ENCODE results near the gene RECK. TPM values are rescaled to one million over a fixed set of nuclear protein-coding genes. Genes with fewer than 3 reads are reported as not detected.

Gene RECK
- total RNA-seq, 4 donors from 2014 or later = 2.9 to 4.1 (median 3.5) TPM

DNA sequence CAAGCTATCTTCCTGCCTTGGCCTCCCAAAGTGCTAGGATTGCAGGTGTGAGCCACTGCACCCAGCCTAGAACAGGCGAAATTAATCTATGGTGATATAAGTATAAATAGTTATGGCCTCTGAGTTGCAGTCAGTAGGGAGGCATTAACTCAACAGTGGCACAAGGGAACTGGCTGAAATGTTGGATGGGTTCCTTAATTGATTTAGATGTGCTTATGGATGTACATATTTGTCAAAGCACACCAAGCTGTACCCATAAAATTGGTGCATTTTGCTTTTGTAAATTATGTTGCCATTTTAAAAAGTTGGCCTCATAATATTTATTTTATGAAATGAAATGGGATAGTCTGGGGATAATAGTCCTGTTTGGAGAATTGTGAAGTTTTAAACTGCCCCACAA lies 63.0 kb downstream of the RECK start:
- intact Hi-C loops (cut with DNase I; ENCODE audit: low total_unique reads) = loop anchor here (5.0 to 10.0 kb wide), 2 partner anchors 65 to 228 kb away; partner anchors contain the start of gene RECK
- in situ Hi-C loops (cut with MboI; ENCODE audit: low sequenced_read_pairs in 4 of 4) = loop anchor here in 3 of 4 donors (5.0 to 10.0 kb wide), 2 partner anchors 68 to 225 kb away; partner anchors contain the start of gene CCIN (in 2 of the 3)
- ATAC-seq = no peak

DNA sequence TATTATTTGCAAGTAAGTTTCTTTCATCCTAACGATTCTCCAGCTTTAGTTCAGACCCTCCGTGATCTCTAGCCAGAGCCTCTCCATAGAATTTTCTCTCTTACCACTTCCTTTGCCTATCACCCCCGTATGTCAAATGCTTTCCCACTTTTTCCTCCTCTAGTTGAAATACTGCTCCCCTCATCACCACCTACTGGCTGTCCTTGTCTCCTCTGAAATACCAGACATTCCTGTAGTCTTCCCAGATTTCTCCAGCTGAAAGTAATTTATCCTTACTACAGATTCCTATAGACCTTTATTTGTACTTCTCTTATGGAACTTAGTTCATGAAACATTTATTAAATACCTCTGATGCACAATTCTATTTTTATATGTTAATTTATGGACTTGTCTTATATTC lies 63.8 kb downstream of the RECK start:
- intact Hi-C loops (cut with DNase I; ENCODE audit: low total_unique reads) = loop anchor here (5.0 kb wide), 1 partner anchor 227 kb away; no protein-coding TSS in a partner anchor
- ATAC-seq (no peak), DNase-seq (no peak)
- TF ChIP-seq, protein P1, sequence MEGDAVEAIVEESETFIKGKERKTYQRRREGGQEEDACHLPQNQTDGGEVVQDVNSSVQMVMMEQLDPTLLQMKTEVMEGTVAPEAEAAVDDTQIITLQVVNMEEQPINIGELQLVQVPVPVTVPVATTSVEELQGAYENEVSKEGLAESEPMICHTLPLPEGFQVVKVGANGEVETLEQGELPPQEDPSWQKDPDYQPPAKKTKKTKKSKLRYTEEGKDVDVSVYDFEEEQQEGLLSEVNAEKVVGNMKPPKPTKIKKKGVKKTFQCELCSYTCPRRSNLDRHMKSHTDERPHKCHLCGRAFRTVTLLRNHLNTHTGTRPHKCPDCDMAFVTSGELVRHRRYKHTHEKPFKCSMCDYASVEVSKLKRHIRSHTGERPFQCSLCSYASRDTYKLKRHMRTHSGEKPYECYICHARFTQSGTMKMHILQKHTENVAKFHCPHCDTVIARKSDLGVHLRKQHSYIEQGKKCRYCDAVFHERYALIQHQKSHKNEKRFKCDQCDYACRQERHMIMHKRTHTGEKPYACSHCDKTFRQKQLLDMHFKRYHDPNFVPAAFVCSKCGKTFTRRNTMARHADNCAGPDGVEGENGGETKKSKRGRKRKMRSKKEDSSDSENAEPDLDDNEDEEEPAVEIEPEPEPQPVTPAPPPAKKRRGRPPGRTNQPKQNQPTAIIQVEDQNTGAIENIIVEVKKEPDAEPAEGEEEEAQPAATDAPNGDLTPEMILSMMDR (IDR thresholded peaks at IDR 0.05 in 4 of 5, conservative IDR thresholded peaks at IDR 0.05 in 1 of 5) = no peak
- TF ChIP-seq POLR2A (IDR thresholded peaks at IDR 0.05) = no peak
- Histone ChIP-seq H3K27me3 (no peaks in the 10 kb centered on the region), H3K27ac (no peak overlapping the region), H3K9me3 (no peaks in the 10 kb centered on the region), H3K36me3 (no peaks in the 10 kb centered on the region), H3K4me3 (no peak overlapping the region), H3K4me1 (no peaks in the 10 kb centered on the region)
- in situ Hi-C loops (cut with MboI; ENCODE audit: low sequenced_read_pairs in 4 of 4) = loop anchor here in 3 of 4 donors (5.0 to 10.0 kb wide), 2 partner anchors 67 to 224 kb away; partner anchors contain the start of gene CCIN (in 2 of the 3)

More for the DNA sequence above, 63.0 kb downstream of the RECK start:
- no peak overlapping the region for H3K27ac ChIP-seq
- no peaks in the 10 kb centered on the region for H3K36me3 ChIP-seq
- H3K9me3 ChIP-seq = no peaks in the 10 kb centered on the region
- TF ChIP-seq, protein P1 (IDR thresholded peaks at IDR 0.05 in 4 of 5, conservative IDR thresholded peaks at IDR 0.05 in 1 of 5) = no peak
- no peak for TF ChIP-seq POLR2A (IDR thresholded peaks at IDR 0.05)
- H3K4me3 ChIP-seq = no peak overlapping the region
- no peak for DNase-seq
- no peaks in the 10 kb centered on the region for H3K27me3 ChIP-seq
- H3K4me1 ChIP-seq = no peaks in the 10 kb centered on the region

DNA sequence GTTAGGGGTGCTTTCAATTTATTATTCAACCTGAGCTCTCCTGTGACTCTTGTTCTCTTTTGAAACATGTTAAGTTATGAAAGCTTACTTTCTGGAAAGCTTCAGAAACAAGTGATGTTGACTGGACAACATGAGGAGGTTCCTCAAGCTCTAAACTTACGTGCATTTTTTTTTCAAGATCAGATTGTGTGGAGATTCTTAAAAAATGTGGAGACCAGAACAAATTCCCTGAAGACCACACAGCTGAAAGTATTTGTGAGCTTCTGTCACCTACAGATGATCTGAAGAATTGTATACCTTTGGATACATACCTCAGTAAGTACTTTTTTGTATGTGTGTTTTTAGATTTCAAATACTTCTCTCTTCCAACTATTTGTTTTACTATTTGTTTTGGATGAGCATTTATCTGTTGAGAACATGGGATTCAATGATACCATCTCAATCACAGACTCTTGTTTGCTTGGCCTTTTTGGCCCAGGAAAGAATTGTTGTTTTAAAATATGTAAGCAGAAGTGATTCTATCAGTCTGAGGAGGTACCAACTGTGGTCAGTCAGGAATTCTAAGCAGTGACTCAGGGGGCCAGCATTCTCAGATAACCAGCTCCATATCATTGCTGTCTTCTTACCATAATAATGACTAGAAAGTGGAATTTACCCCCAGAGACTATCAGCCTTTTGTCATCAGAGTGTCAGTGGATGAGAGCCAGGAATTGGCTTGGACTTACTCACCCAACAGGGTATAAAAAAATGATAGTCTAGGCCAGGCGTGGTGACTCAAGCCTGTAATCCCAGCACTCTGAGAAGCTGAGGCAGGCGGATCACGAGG lies 65.4 kb downstream of the RECK start:
- DNase-seq (peak in 1 of 2 donors; percentile 16), ATAC-seq (no peak)

DNA sequence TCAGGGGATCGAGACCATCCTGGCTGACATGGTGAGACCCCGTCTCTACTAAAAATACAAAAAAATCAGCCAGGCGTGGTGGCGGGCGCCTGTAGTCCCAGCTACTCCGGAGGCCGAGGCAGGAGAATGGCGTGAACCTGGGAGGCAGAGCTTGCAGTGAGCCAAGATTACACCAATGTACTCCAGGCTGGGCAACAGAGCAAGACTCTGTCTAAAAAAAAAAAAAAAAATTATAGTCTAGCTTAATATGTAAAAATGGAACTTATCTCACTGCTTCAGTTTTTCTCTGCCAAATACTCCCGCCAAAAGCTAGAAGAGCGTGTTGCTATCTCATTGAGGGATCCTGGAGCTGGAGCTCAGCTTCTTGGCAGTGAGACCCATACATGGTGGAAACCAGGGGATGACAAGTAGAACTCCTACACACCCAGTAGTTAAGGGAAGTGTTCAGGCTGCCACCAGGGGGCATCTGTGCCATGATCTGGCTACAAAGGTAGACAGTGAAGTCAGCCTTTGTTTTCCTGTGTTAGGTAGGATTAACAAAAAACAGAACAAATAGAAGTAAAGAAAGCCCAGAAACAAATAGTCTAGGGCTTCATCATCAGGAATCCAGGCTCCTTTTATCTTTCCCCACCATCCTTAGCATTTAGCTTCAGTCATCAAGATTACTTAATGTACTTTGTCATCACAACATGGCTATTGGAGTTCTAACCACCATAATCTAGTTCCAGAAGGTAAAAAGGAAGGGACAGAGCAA lies 66.2 kb downstream of the RECK start:
- no peaks in the 10 kb centered on the region for H3K27me3 ChIP-seq
- no peaks in the 10 kb centered on the region for H3K4me1 ChIP-seq
- peak; percentile 31 to 63 for DNase-seq
- in situ Hi-C loops (cut with MboI; ENCODE audit: low sequenced_read_pairs in 4 of 4) (loop anchor here in 3 of 4 donors (5.0 to 10.0 kb wide), 2 partner anchors 64 to 222 kb away; partner anchors contain the start of gene CCIN (in 2 of the 3)), intact Hi-C loops (cut with DNase I; ENCODE audit: low total_unique reads) (loop anchor here (1.0 to 5.0 kb wide), 3 partner anchors 34 to 224 kb away; partner anchors contain the start of gene GLIPR2)
- no peaks in the 10 kb centered on the region for H3K9me3 ChIP-seq
- TF ChIP-seq POLR2A (IDR thresholded peaks at IDR 0.05) = no peak
- TF ChIP-seq, protein P1 (IDR thresholded peaks at IDR 0.05 in 4 of 5, conservative IDR thresholded peaks at IDR 0.05 in 1 of 5) = peak; percentile 50 to 74 (median 68)
- no peaks in the 10 kb centered on the region for H3K36me3 ChIP-seq
- peak; percentile 77 to 86 for ATAC-seq
- no peak overlapping the region for H3K4me3 ChIP-seq
- H3K27ac ChIP-seq = no peak overlapping the region

More for the DNA sequence above, 65.4 kb downstream of the RECK start:
- no peak overlapping the region for H3K27ac ChIP-seq
- H3K4me1 ChIP-seq = no peaks in the 10 kb centered on the region
- no peaks in the 10 kb centered on the region for H3K27me3 ChIP-seq
- no peaks in the 10 kb centered on the region for H3K36me3 ChIP-seq
- intact Hi-C loops (cut with DNase I; ENCODE audit: low total_unique reads) (loop anchor here (2.0 to 5.0 kb wide), 2 partner anchors 35 to 225 kb away; partner anchors contain the start of gene GLIPR2), in situ Hi-C loops (cut with MboI; ENCODE audit: low sequenced_read_pairs in 4 of 4) (loop anchor here in 3 of 4 donors (5.0 to 10.0 kb wide), 2 partner anchors 65 to 223 kb away; partner anchors contain the start of gene CCIN (in 2 of the 3))
- H3K4me3 ChIP-seq = no peak overlapping the region
- TF ChIP-seq POLR2A (IDR thresholded peaks at IDR 0.05) = no peak
- H3K9me3 ChIP-seq = no peaks in the 10 kb centered on the region
